ENCODE data around the gene KLK13.

KLK13 gene

GRCh38 chr19:51091895-51092873 is 27.3 kb upstream of the KLK13 start:
- no peak for DNase-seq (ENCODE audit: low spot score)

GRCh38 chr19:51091126-51091525 is 26.2 kb upstream of the KLK13 start:
- no peak for DNase-seq (ENCODE audit: low spot score)

- no peak for DNase-seq (ENCODE audit: low spot score)
Measured at GRCh38 chr19:51090471-51090870, 25.6 kb upstream of the KLK13 start.

GRCh38 chr19:51089786-51090185 is 24.9 kb upstream of the KLK13 start:
- no peak for DNase-seq (ENCODE audit: low spot score)

GRCh38 chr19:51086153-51086850 is 21.4 kb upstream of the KLK13 start:
- no peak for DNase-seq (ENCODE audit: low spot score)

- no peak for DNase-seq (ENCODE audit: low spot score)
Measured at GRCh38 chr19:51084505-51084904, 19.6 kb upstream of the KLK13 start.

- DNase-seq (ENCODE audit: low spot score), result no peak
Measured at GRCh38 chr19:51083783-51084182, 18.9 kb upstream of the KLK13 start.

GRCh38 chr19:51083181-51083580 is 18.3 kb upstream of the KLK13 start:
- DNase-seq (ENCODE audit: low spot score), result no peak

GRCh38 chr19:51082611-51083010 is 17.7 kb upstream of the KLK13 start, which contains the start of gene KLK14:
KLK14 (minus strand) TSS chr19:51082887; CDS start chr19:51082614, 273 bp downstream.
- DNase-seq (ENCODE audit: low spot score), result no peak

- no peak for DNase-seq (ENCODE audit: low spot score)
Measured at GRCh38 chr19:51081476-51081875, 16.6 kb upstream of the KLK13 start.

GRCh38 chr19:51079481-51080110 is 14.7 kb upstream of the KLK13 start:
- DNase-seq (ENCODE audit: low spot score), result no peak

- DNase-seq (ENCODE audit: low spot score), result no peak
Measured at GRCh38 chr19:51078731-51079130, 13.8 kb upstream of the KLK13 start.

- DNase-seq (ENCODE audit: low spot score), result no peak
Measured at GRCh38 chr19:51078104-51078503, 13.2 kb upstream of the KLK13 start.

- no peak for DNase-seq (ENCODE audit: low spot score)
Measured at GRCh38 chr19:51076631-51077213, 11.8 kb upstream of the KLK13 start.

GRCh38 chr19:51075998-51076397 is 11.1 kb upstream of the KLK13 start:
- no peak for DNase-seq (ENCODE audit: low spot score)

- no peak for DNase-seq (ENCODE audit: low spot score)
Measured at GRCh38 chr19:51071095-51071405, 6.2 kb upstream of the KLK13 start.

- DNase-seq (ENCODE audit: low spot score), result no peak
Measured at GRCh38 chr19:51070334-51071094, 5.6 kb upstream of the KLK13 start.

GRCh38 chr19:51066393-51067186 is 1.7 kb upstream of the KLK13 start:
- DNase-seq (ENCODE audit: low spot score), result no peak

- no peak for DNase-seq (ENCODE audit: low spot score)
Measured at GRCh38 chr19:51065221-51065960, 499 bp upstream of the KLK13 start.

GRCh38 chr19:51063664-51064063 is 1.2 kb downstream of the KLK13 start:
- no peak for DNase-seq (ENCODE audit: low spot score)
